ENCODE results near the gene SLC23A3.

The SLC23A3 gene

GRCh38 chr2:219199470-219200211, 29.8 kb upstream of the SLC23A3 start:
- no peak overlapping the region for H3K4me3 ChIP-seq (ENCODE audit: low read length)
- no peaks in the 10 kb centered on the region for H3K4me1 ChIP-seq (ENCODE audit: control insufficient read depth, insufficient read depth, low read length)
- H3K27me3 ChIP-seq (ENCODE audit: control insufficient read depth, insufficient read depth, low read length) = no peaks in the 10 kb centered on the region
- no peaks in the 10 kb centered on the region for H3K36me3 ChIP-seq (ENCODE audit: control insufficient read depth, insufficient read depth, low read length)
- no peak overlapping the region for H3K27ac ChIP-seq (ENCODE audit: low read depth, low read length)
- no peak overlapping the region for H3K9ac ChIP-seq (ENCODE audit: low read length)

- H3K4me1 ChIP-seq (ENCODE audit: control insufficient read depth, insufficient read depth, low read length) = no peaks in the 10 kb centered on the region
- no peak overlapping the region for H3K4me3 ChIP-seq (ENCODE audit: low read length)
- H3K27me3 ChIP-seq (ENCODE audit: control insufficient read depth, insufficient read depth, low read length) = no peaks in the 10 kb centered on the region
- H3K36me3 ChIP-seq (ENCODE audit: control insufficient read depth, insufficient read depth, low read length) = no peaks in the 10 kb centered on the region
- no peak overlapping the region for H3K27ac ChIP-seq (ENCODE audit: low read depth, low read length)
- H3K9ac ChIP-seq (ENCODE audit: low read length) = no peak overlapping the region
Measured at GRCh38 chr2:219198974-219199373, 29.1 kb upstream of the SLC23A3 start.

- H3K36me3 ChIP-seq (ENCODE audit: control insufficient read depth, insufficient read depth, low read length) = no peaks in the 10 kb centered on the region
- no peak overlapping the region for H3K9ac ChIP-seq (ENCODE audit: low read length)
- H3K27me3 ChIP-seq (ENCODE audit: control insufficient read depth, insufficient read depth, low read length) = no peaks in the 10 kb centered on the region
- H3K4me1 ChIP-seq (ENCODE audit: control insufficient read depth, insufficient read depth, low read length) = no peaks in the 10 kb centered on the region
- H3K4me3 ChIP-seq (ENCODE audit: low read length) = no peak overlapping the region
- H3K27ac ChIP-seq (ENCODE audit: low read depth, low read length) = no peak overlapping the region
Measured at GRCh38 chr2:219197388-219197787, 27.6 kb upstream of the SLC23A3 start.

GRCh38 chr2:219186754-219187456, 17.1 kb upstream of the SLC23A3 start:
- no peak overlapping the region for H3K4me3 ChIP-seq (ENCODE audit: low read length)
- H3K27me3 ChIP-seq (ENCODE audit: control insufficient read depth, insufficient read depth, low read length) = no peaks in the 10 kb centered on the region
- peaks cover 17% of the 10 kb centered on the region for H3K36me3 ChIP-seq (ENCODE audit: control insufficient read depth, insufficient read depth, low read length)
- H3K9ac ChIP-seq (ENCODE audit: low read length) = no peak overlapping the region
- H3K4me1 ChIP-seq (ENCODE audit: control insufficient read depth, insufficient read depth, low read length) = no peaks in the 10 kb centered on the region
- no peak overlapping the region for H3K27ac ChIP-seq (ENCODE audit: low read depth, low read length)

- Histone ChIP-seq H3K4me3 (ENCODE audit: low read length) (no peak overlapping the region), H3K9ac (ENCODE audit: low read length) (no peak overlapping the region), H3K27ac (ENCODE audit: low read depth, low read length) (no peak overlapping the region), H3K36me3 (ENCODE audit: control insufficient read depth, insufficient read depth, low read length) (peaks cover 34% of the 10 kb centered on the region), H3K27me3 (ENCODE audit: control insufficient read depth, insufficient read depth, low read length) (no peaks in the 10 kb centered on the region), H3K4me1 (ENCODE audit: control insufficient read depth, insufficient read depth, low read length) (peaks cover under 1% of the 10 kb centered on the region)
Measured at GRCh38 chr2:219184121-219184520, 14.3 kb upstream of the SLC23A3 start.

GRCh38 chr2:219183151-219183772, 13.4 kb upstream of the SLC23A3 start:
- Histone ChIP-seq H3K4me1 (ENCODE audit: control insufficient read depth, insufficient read depth, low read length) (peaks cover 6% of the 10 kb centered on the region), H3K27me3 (ENCODE audit: control insufficient read depth, insufficient read depth, low read length) (no peaks in the 10 kb centered on the region), H3K4me3 (ENCODE audit: low read length) (no peak overlapping the region), H3K27ac (ENCODE audit: low read depth, low read length) (no peak overlapping the region), H3K36me3 (ENCODE audit: control insufficient read depth, insufficient read depth, low read length) (peaks cover 34% of the 10 kb centered on the region), H3K9ac (ENCODE audit: low read length) (no peak overlapping the region)

GRCh38 chr2:219182331-219183150, 12.7 kb upstream of the SLC23A3 start:
- no peak overlapping the region for H3K27ac ChIP-seq (ENCODE audit: low read depth, low read length)
- peaks cover 34% of the 10 kb centered on the region for H3K36me3 ChIP-seq (ENCODE audit: control insufficient read depth, insufficient read depth, low read length)
- no peaks in the 10 kb centered on the region for H3K27me3 ChIP-seq (ENCODE audit: control insufficient read depth, insufficient read depth, low read length)
- peaks cover 6% of the 10 kb centered on the region for H3K4me1 ChIP-seq (ENCODE audit: control insufficient read depth, insufficient read depth, low read length)
- H3K9ac ChIP-seq (ENCODE audit: low read length) = no peak overlapping the region
- H3K4me3 ChIP-seq (ENCODE audit: low read length) = no peak overlapping the region

GRCh38 chr2:219181531-219181930, 11.7 kb upstream of the SLC23A3 start:
- Histone ChIP-seq H3K4me1 (ENCODE audit: control insufficient read depth, insufficient read depth, low read length) (peaks cover 10% of the 10 kb centered on the region), H3K27me3 (ENCODE audit: control insufficient read depth, insufficient read depth, low read length) (no peaks in the 10 kb centered on the region), H3K36me3 (ENCODE audit: control insufficient read depth, insufficient read depth, low read length) (peaks cover 34% of the 10 kb centered on the region), H3K9ac (ENCODE audit: low read length) (no peak overlapping the region), H3K27ac (ENCODE audit: low read depth, low read length) (no peak overlapping the region), H3K4me3 (ENCODE audit: low read length) (no peak overlapping the region)

GRCh38 chr2:219180961-219181360, 11.1 kb upstream of the SLC23A3 start:
- H3K9ac ChIP-seq (ENCODE audit: low read length) = no peak overlapping the region
- peaks cover 10% of the 10 kb centered on the region for H3K4me1 ChIP-seq (ENCODE audit: control insufficient read depth, insufficient read depth, low read length)
- H3K36me3 ChIP-seq (ENCODE audit: control insufficient read depth, insufficient read depth, low read length) = peaks cover 34% of the 10 kb centered on the region
- H3K4me3 ChIP-seq (ENCODE audit: low read length) = no peak overlapping the region
- no peak overlapping the region for H3K27ac ChIP-seq (ENCODE audit: low read depth, low read length)
- H3K27me3 ChIP-seq (ENCODE audit: control insufficient read depth, insufficient read depth, low read length) = no peaks in the 10 kb centered on the region

GRCh38 chr2:219179601-219180465, 10.0 kb upstream of the SLC23A3 start:
- H3K27ac ChIP-seq (ENCODE audit: low read depth, low read length) = no peak overlapping the region
- no peak overlapping the region for H3K9ac ChIP-seq (ENCODE audit: low read length)
- H3K36me3 ChIP-seq (ENCODE audit: control insufficient read depth, insufficient read depth, low read length) = peaks cover 36% of the 10 kb centered on the region
- no peak overlapping the region for H3K4me3 ChIP-seq (ENCODE audit: low read length)
- H3K4me1 ChIP-seq (ENCODE audit: control insufficient read depth, insufficient read depth, low read length) = peaks cover 14% of the 10 kb centered on the region
- no peaks in the 10 kb centered on the region for H3K27me3 ChIP-seq (ENCODE audit: control insufficient read depth, insufficient read depth, low read length)

- H3K27ac ChIP-seq (ENCODE audit: low read depth, low read length) = peak overlapping the region; percentile 92
- H3K9ac ChIP-seq (ENCODE audit: low read length) = peak overlapping the region; percentile 82
- peaks cover 14% of the 10 kb centered on the region for H3K4me1 ChIP-seq (ENCODE audit: control insufficient read depth, insufficient read depth, low read length)
- H3K36me3 ChIP-seq (ENCODE audit: control insufficient read depth, insufficient read depth, low read length) = peaks cover 45% of the 10 kb centered on the region
- peak overlapping the region; percentile 97 for H3K4me3 ChIP-seq (ENCODE audit: low read length)
- H3K27me3 ChIP-seq (ENCODE audit: control insufficient read depth, insufficient read depth, low read length) = no peaks in the 10 kb centered on the region
Measured at GRCh38 chr2:219178377-219179175, 8.7 kb upstream of the SLC23A3 start.

All from rectal smooth muscle tissue (tissue), 1 donor.